Heart left ventricle (tissue), 13 donors: ENCODE data around the gene MTX2.

ENCODE experiments used
- CTCF ChIP-seq, 12 donors: fragments of 200-600 bp; sonication (generic) in 4 of 12; IDR thresholded peaks; one replicate each; pipeline versions ENCODE4 v1.5.0 to v1.8.0; 2018 to 2022; ENCODE audit warnings: antibody characterized with exemption in 12 of 12, mild to moderate bottlenecking in 5 of 12
- POLR2A ChIP-seq, 2 donors: fragments of 450-650 bp; IDR thresholded peaks; one replicate each; pipeline ENCODE4 v1.6.1; 2017; ENCODE audit warnings: antibody characterized with exemption in 2 of 2, mild to moderate bottlenecking in 2 of 2, moderate library complexity in 2 of 2
- donor health status: ischemic (EF 13 %, LVEDD 7.1; RV severe dilation, severe dysfunction).
- donor health status: DM: no; HTN: yes; CAD: no.
- donor health status: DM: no; HTN: no; CAD: no.
- donor health status: ischemic (EF 25% LVEDD 6.9; RV normal size, moderate dysfunction).
- donor health status: ischemic (EF 25% LVEDD 5.7; RV mildly dilated, moderate dysfunction).
- donor health status: ischemic (EF 35%, LVEDD 5.7; RV mildly dilated, moderate dysfunction).
- donor health status: nonischemic (EF 11% LVEDD 7.7; RV severe dilation, severe dysfunction).
- donor health status: DM: yes; HTN: yes; CAD: no.
- donor health status: PGD.
- donor health status: ischemic (EF 29% LVEDD 5.4; RV normal size, mild dysfunction).
- donor health status: nonischemic (EF 23%, LVEDD 6.1; RV moderate dilation, normal function).

- TF ChIP-seq POLR2A (IDR thresholded peaks at IDR 0.05) (no peak), CTCF (IDR thresholded peaks at IDR 0.05) (no peak)
These were observed 95.2 kb downstream of the MTX2 start for GRCh38 chr2:176364273-176364977.
